ENCODE measurements around the gene FIBP. TPM values are rescaled to one million over a fixed set of nuclear protein-coding genes. Genes with fewer than 3 reads are reported as not detected.

FIBP gene
- total RNA-seq, 2 experiments from 2014 or later: 78.8 to 79.9 TPM

- Mint-ChIP-seq H3K4me1 (ENCODE audit: low read depth) (peaks cover 42% of the 10 kb centered on the region), H3K27me3 (no peaks in the 10 kb centered on the region), H3K27ac (peak overlapping the region; percentile 77), H3K9me3 (no peaks in the 10 kb centered on the region), H3K4me3 (no peak overlapping the region), H3K36me3 (ENCODE audit: low read depth) (no peaks in the 10 kb centered on the region)
- ChIA-PET CTCF (interaction anchor here (0.9 to 3.2 kb wide), 12 partner anchors 11 to 152 kb away, joined by 3 to 15 read pairs (median 4); partner anchors contain the start of genes CCDC85B, FIBP and FOSL1), POLR2A (interaction anchor here (0.6 to 1.5 kb wide), 4 partner anchors 32 to 79 kb away, joined by 3 to 5 read pairs (median 3); partner anchors contain the start of genes FIBP and FOSL1)
- intact Hi-C loops (cut with micrococcal nuclease): no loop called here
- no peak for TF ChIP-seq CTCF (IDR thresholded peaks at IDR 0.05)
- peak; percentile 50 for DNase-seq
- no peak for ATAC-seq
Observed at GRCh38 chr11:65931773-65932557, 43.7 kb upstream of the FIBP start.

- DNase-seq (no peak), ATAC-seq (no peak)
- Mint-ChIP-seq H3K4me3 (peak overlapping the region; percentile 71), H3K36me3 (ENCODE audit: low read depth) (no peaks in the 10 kb centered on the region), H3K9me3 (no peaks in the 10 kb centered on the region), H3K27me3 (no peaks in the 10 kb centered on the region), H3K27ac (peak overlapping the region; percentile 93), H3K4me1 (ENCODE audit: low read depth) (peaks cover 43% of the 10 kb centered on the region)
- ChIA-PET CTCF (interaction anchor here (0.7 to 1.5 kb wide), 4 partner anchors 39 to 70 kb away, joined by 3 to 11 read pairs (median 3); partner anchors contain the start of gene CCDC85B), POLR2A (interaction anchor here (0.6 to 2.1 kb wide), 8 partner anchors 9 to 40 kb away, joined by 3 to 8 read pairs (median 4); partner anchors contain the start of genes CCDC85B, FIBP and FOSL1)
- intact Hi-C loops (cut with micrococcal nuclease): loop anchor here (5.0 kb wide), 1 partner anchor 41 kb away; the partner anchor contains the start of gene FIBP
- TF ChIP-seq CTCF (IDR thresholded peaks at IDR 0.05): no peak
Observed at GRCh38 chr11:65928667-65929066, 40.4 kb upstream of the FIBP start.

DNA sequence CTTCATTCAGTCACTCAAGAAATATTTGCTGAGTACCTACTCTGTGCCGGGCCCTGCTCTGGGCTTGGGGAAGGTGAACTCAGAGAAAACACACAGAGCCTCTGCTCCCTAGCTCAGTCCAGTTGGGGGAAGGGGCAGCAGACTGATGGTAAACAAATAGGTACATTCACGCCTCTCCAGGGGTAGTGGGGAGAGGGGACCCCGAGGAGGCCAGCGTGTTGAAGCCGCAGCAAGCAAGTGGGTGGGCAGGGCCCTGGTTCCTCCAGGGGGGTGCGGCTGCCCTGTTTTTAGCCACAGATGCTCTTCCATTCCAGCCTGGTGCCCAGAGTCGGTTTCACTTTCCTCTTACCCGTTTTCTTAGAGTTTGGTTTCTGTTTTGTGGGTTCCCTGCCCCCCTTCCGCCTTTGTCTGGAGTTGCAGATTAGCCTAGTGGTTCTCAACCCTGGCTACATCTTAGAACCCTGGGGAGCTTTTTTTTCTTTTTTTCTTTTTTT lies 39.7 kb upstream of the FIBP start:
- CTCF ChIA-PET: interaction anchor here (1.1 to 2.9 kb wide), 4 partner anchors 38 to 70 kb away, joined by 3 to 13 read pairs (median 7); partner anchors contain the start of gene CCDC85B
- peak; percentile 88 for ATAC-seq
- Mint-ChIP-seq H3K27ac (peak overlapping the region; percentile 93), H3K4me1 (ENCODE audit: low read depth) (peaks cover 43% of the 10 kb centered on the region), H3K4me3 (peak overlapping the region; percentile 71), H3K9me3 (no peaks in the 10 kb centered on the region), H3K36me3 (ENCODE audit: low read depth) (no peaks in the 10 kb centered on the region), H3K27me3 (no peaks in the 10 kb centered on the region)
- intact Hi-C loops (cut with micrococcal nuclease): loop anchor here (5.0 kb wide), 1 partner anchor 41 kb away; the partner anchor contains the start of gene FIBP
- POLR2A ChIA-PET: interaction anchor here (0.6 to 2.1 kb wide), 13 partner anchors 10 to 340 kb away, joined by 3 to 8 read pairs (median 3); partner anchors contain the start of genes C11orf68, CCDC85B, FIBP and FOSL1
- no peak for TF ChIP-seq CTCF (IDR thresholded peaks at IDR 0.05)
- DNase-seq: peak; percentile 93

DNA sequence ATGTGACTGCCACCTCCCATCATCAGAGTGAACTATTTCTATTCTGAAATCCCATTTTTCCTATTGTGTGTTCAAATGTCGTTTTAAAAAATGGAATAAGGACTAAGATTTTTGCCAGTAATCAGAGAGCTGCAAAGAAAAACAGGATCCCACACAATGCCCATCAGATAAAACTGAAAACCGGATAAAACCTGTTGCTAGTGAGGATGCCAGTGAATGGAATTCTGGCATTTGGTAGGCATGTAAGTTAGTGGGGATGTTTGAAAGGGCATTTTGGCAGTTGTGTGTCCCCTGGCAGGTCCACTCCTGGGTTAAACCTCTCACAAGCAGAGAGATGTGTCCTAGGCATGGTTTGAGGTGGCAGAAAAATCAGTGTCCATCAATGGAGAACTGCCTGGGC lies 37.1 kb upstream of the FIBP start:
- Mint-ChIP-seq H3K27me3 (no peaks in the 10 kb centered on the region), H3K36me3 (ENCODE audit: low read depth) (peaks cover 13% of the 10 kb centered on the region), H3K27ac (peak overlapping the region; percentile 65), H3K4me3 (no peak overlapping the region), H3K9me3 (no peaks in the 10 kb centered on the region), H3K4me1 (ENCODE audit: low read depth) (peaks cover 32% of the 10 kb centered on the region)
- ChIA-PET POLR2A (no interaction called here), CTCF (interaction anchor here (1.1 to 2.9 kb wide), 2 partner anchors 37 to 41 kb away, joined by 3 to 13 read pairs; partner anchors contain the start of gene FIBP)
- intact Hi-C loops (cut with micrococcal nuclease): loop anchor here (5.0 kb wide), 1 partner anchor 38 kb away; the partner anchor contains the start of gene FIBP
- no peak for TF ChIP-seq CTCF (IDR thresholded peaks at IDR 0.05)
- ATAC-seq: no peak
- no peak for DNase-seq
